Fibroblast of villous mesenchyme (primary cell): ENCODE results near the gene GPR63. TPM values are rescaled to one million over a fixed set of nuclear protein-coding genes. Genes with fewer than 3 reads are reported as not detected.

ENCODE experiments used
- DNase-seq: peaks from one replicate; pipeline ENCODE4 v3.0.0-alpha.2; 2010; ENCODE audit warnings: low read depth
- H3K4me3 ChIP-seq: 2 replicates; pipeline ENCODE4 v1.5.1; 2011; ENCODE audit warnings: low read depth, mild to moderate bottlenecking, low read length
- CTCF ChIP-seq: IDR thresholded peaks from 2 replicates; pipeline ENCODE4 v1.5.1; 2012; ENCODE audit warnings: low read depth, mild to moderate bottlenecking, low read length; ENCODE audit not compliant: insufficient read depth
- total RNA-seq: library from RNA; depleted of rRNA; stranded (reverse); fragments of >200 nt; gene quantifications from 2 replicates; pipeline ENCODE4 v1.2.3, GENCODE V29; 2012

GPR63 gene
- total RNA-seq, 1 donor = under 0.01 TPM

GRCh38 chr6:96811136-96811535, 26.1 kb downstream of the GPR63 start:
- no peak for DNase-seq
- no peak overlapping the region for H3K4me3 ChIP-seq
- no peak for TF ChIP-seq CTCF

GRCh38 chr6:96809119-96809518, 28.2 kb downstream of the GPR63 start:
- no peak overlapping the region for H3K4me3 ChIP-seq
- DNase-seq = peak; percentile 54
- no peak for TF ChIP-seq CTCF

- no peak overlapping the region for H3K4me3 ChIP-seq
- no peak for TF ChIP-seq CTCF
- no peak for DNase-seq
Measured at GRCh38 chr6:96803106-96803481, 34.2 kb downstream of the GPR63 start.

GRCh38 chr6:96795481-96795880, 41.8 kb downstream of the GPR63 start:
- H3K4me3 ChIP-seq = no peak overlapping the region
- TF ChIP-seq CTCF = no peak
- DNase-seq = no peak

- no peak overlapping the region for H3K4me3 ChIP-seq
- no peak for TF ChIP-seq CTCF
- DNase-seq = peak; percentile 67
Measured at GRCh38 chr6:96794980-96795379, 42.3 kb downstream of the GPR63 start.

GRCh38 chr6:96792561-96793190, 44.6 kb downstream of the GPR63 start:
- TF ChIP-seq CTCF = no peak
- no peak for DNase-seq
- H3K4me3 ChIP-seq = no peak overlapping the region

- H3K4me3 ChIP-seq = no peak overlapping the region
- DNase-seq = no peak
- TF ChIP-seq CTCF = no peak
Measured at GRCh38 chr6:96789871-96790270, 47.4 kb downstream of the GPR63 start.
